Mucosa of rectum (tissue), 2 donors: Measurements from ENCODE around the gene GALNS.

Experiments
- H3K27ac ChIP-seq, 2 donors: one replicate each; pipeline ENCODE4 v1.7.0; 2013; ENCODE audit warnings: inconsistent platforms in 2 of 2, low read depth in 2 of 2, low read length in 2 of 2
- H3K27me3 ChIP-seq, 2 donors: one replicate each; pipeline ENCODE4 v1.7.0; 2013; ENCODE audit warnings: low read length in 2 of 2; ENCODE audit not compliant: control insufficient read depth in 2 of 2, insufficient read depth in 2 of 2
- H3K36me3 ChIP-seq, 2 donors: one replicate each; pipeline ENCODE4 v1.7.0; 2013; ENCODE audit warnings: low read length in 2 of 2; ENCODE audit not compliant: control insufficient read depth in 2 of 2, insufficient read depth in 2 of 2
- H3K4me1 ChIP-seq, 2 donors: one replicate each; pipeline ENCODE4 v1.7.0; 2013; ENCODE audit warnings: low read length in 2 of 2, mild to moderate bottlenecking in 1 of 2; ENCODE audit not compliant: control insufficient read depth in 2 of 2, insufficient read depth in 2 of 2
- H3K4me3 ChIP-seq, 2 donors: one replicate each; pipeline ENCODE4 v1.7.0; 2013; ENCODE audit warnings: low read length in 2 of 2
- H3K9ac ChIP-seq, 2 donors: one replicate each; pipeline ENCODE4 v1.7.0; 2013; ENCODE audit warnings: low read length in 2 of 2, low read depth in 1 of 2, mild to moderate bottlenecking in 1 of 2
- H3K9me3 ChIP-seq, 2 donors: one replicate each; pipeline ENCODE4 v1.7.0; 2013; ENCODE audit warnings: low read length in 2 of 2; ENCODE audit not compliant: control insufficient read depth in 2 of 2
- donor health status: healthy.
- donor health status: Normal muscosa, but diverticular disease.

Gene GALNS

GRCh38 chr16:88882358-88883030 is 25.7 kb upstream of the GALNS start:
- H3K4me1 ChIP-seq: peaks cover 6 to 17% of the 10 kb centered on the region in 2 donors
- H3K36me3 ChIP-seq: peaks cover 3 to 4% of the 10 kb centered on the region in 2 donors
- H3K27me3 ChIP-seq: peaks cover 0 to 7% of the 10 kb centered on the region in 2 donors
- no peaks in the 10 kb centered on the region for H3K9me3 ChIP-seq
- H3K27ac ChIP-seq: peak overlapping the region; percentile 28 to 30
- no peak overlapping the region for H3K9ac ChIP-seq
- H3K4me3 ChIP-seq: no peak overlapping the region

DNA sequence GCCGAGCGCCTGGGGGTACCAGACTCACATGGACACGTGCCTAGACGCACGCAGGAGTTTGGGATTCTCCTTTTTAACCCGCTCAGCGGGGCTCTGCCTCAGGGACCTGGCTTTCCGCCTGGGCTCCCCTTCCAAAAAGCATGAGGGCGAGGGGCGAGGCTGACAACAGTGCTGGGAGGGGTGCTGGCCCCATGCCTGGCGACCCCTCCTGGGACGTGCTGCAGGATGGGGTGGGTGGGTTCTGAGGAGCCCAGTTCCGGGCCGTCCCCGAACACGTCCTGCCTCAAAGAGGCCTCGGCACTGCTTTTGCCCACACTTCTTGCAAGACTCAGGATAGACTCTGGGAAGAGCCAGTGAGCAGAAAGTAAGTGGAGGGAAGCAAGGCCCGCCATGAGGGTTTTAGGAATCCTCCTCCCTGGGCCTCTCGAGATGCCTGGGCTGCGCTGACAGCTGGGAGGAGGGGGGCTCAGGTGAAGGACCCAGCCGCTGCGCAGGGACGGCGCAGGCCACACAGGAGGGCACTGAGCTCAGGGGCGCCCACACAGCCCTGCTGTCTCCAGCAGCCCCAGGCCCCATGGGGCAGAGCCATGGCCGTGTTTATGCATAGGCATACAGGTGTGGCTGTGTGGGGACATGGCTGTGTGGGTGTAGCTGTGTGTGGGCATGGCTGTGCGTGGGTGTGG is 25.1 kb upstream of the GALNS start:
- no peaks in the 10 kb centered on the region for H3K9me3 ChIP-seq
- H3K4me1 ChIP-seq: peaks cover 6 to 17% of the 10 kb centered on the region in 2 donors
- peaks cover 0 to 7% of the 10 kb centered on the region in 2 donors for H3K27me3 ChIP-seq
- peaks cover 3 to 4% of the 10 kb centered on the region in 2 donors for H3K36me3 ChIP-seq
- no peak overlapping the region for H3K9ac ChIP-seq
- no peak overlapping the region for H3K4me3 ChIP-seq
- no peak overlapping the region for H3K27ac ChIP-seq

DNA sequence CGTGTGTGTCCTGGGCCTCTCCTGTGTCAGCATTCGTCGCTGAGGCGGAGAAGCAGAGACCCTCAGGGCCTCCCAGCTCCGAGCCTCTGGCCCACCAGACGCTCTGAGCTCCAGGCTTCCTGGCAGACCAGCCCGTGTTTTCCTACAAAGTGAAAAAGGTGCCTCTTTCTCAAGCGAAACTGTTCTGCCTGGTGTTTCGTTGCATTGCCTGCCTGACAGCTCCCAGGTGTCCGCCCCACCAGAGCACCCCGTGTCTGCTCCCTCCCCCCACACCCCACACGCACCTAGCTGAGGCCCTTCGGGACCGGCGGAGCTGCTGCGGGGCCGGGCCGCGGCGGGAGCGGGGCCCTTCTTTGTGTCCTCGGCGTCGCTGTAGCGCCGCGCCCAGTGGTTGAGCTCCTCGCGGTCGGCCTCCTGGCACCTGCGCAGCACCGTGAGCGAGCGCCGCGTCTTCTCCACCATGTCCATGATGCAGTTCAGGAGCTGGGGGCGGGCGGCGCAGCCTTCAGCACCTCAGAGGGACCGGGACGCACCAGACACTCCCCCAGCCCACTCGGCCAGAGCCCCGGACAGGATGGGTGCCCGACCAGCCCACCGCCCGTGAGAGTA is 24.4 kb upstream of the GALNS start:
- H3K9me3 ChIP-seq: no peaks in the 10 kb centered on the region
- peaks cover 0 to 7% of the 10 kb centered on the region in 2 donors for H3K27me3 ChIP-seq
- H3K36me3 ChIP-seq: peaks cover 3 to 4% of the 10 kb centered on the region in 2 donors
- no peak overlapping the region for H3K4me3 ChIP-seq
- no peak overlapping the region for H3K27ac ChIP-seq
- peaks cover 6 to 17% of the 10 kb centered on the region in 2 donors for H3K4me1 ChIP-seq
- H3K9ac ChIP-seq: no peak overlapping the region

DNA sequence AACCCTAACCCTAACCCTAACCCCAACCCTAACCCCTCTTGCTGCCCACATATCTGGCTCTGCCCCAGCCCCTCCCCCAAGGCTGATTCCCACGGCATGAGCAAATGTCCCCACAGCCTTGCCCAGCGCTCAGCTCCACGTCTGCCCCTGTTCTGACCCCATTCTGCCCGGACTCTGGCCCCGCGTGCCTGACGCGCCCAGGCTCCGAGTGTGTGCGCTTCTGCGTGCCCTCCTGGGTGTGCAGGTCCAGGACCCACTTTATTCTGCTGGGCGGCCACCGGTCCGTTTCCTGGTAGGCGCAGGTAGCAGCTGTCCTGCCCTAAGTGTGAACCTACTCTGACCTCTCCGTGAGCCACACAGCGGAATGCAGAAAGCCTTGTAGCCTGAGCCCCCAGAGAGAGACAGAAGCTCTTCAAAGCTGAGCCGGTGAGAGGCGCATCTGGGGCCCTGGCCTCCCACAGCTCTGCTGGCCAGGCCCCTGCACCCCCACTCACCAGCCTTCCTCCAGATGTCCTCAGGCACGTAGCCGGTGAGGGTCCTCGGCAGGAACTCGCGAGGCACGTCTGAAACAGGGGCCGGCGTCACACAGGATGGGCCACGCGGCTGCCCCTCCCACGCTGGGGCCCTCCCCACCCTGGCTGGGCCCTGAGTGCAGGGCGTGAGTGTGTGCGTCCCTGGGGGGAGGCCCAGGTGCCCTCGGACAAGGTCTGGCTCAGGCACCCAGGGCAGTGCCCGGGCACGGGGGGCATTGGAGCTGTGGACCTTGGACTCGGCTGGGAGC is 23.7 kb upstream of the GALNS start:
- Histone ChIP-seq H3K36me3 (peaks cover 3 to 4% of the 10 kb centered on the region in 2 donors), H3K27ac (no peak overlapping the region), H3K4me1 (peaks cover 6 to 17% of the 10 kb centered on the region in 2 donors), H3K9ac (no peak overlapping the region), H3K4me3 (no peak overlapping the region), H3K27me3 (peaks cover 0 to 7% of the 10 kb centered on the region in 2 donors), H3K9me3 (no peaks in the 10 kb centered on the region)

DNA sequence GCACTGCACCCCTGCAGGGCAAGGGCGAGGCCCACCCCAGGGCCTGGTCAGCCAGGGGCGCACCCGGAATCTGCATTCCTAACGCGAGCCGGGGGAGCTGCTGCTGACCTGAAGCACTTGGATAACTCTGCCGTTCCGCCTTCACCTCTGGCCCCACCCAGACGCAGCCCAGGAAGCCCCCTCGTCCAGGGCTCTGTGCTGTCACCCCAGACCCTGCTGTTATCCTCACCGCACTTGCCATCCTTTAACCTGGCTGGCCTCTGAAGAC is 23.0 kb upstream of the GALNS start:
- peaks cover 0 to 7% of the 10 kb centered on the region in 2 donors for H3K27me3 ChIP-seq
- peaks cover 3 to 4% of the 10 kb centered on the region in 2 donors for H3K36me3 ChIP-seq
- H3K9me3 ChIP-seq: no peaks in the 10 kb centered on the region
- H3K4me3 ChIP-seq: no peak overlapping the region
- no peak overlapping the region for H3K9ac ChIP-seq
- peaks cover 6 to 17% of the 10 kb centered on the region in 2 donors for H3K4me1 ChIP-seq
- H3K27ac ChIP-seq: no peak overlapping the region

GRCh38 chr16:88878967-88879787 is 22.4 kb upstream of the GALNS start:
- Histone ChIP-seq H3K9me3 (no peaks in the 10 kb centered on the region), H3K36me3 (peaks cover 3 to 4% of the 10 kb centered on the region in 2 donors)

GRCh38 chr16:88878356-88878755 is 21.6 kb upstream of the GALNS start:
- Histone ChIP-seq H3K9me3 (no peaks in the 10 kb centered on the region), H3K9ac (no peak overlapping the region), H3K4me3 (no peak overlapping the region), H3K4me1 (peaks cover 6 to 17% of the 10 kb centered on the region in 2 donors), H3K36me3 (peaks cover 3 to 4% of the 10 kb centered on the region in 2 donors), H3K27ac (no peak overlapping the region), H3K27me3 (peaks cover 0 to 7% of the 10 kb centered on the region in 2 donors)

More at GRCh38 chr16:88878967-88879787, 22.4 kb upstream of the GALNS start:
- H3K27ac ChIP-seq: no peak overlapping the region
- H3K9ac ChIP-seq: no peak overlapping the region
- no peak overlapping the region for H3K4me3 ChIP-seq
- H3K27me3 ChIP-seq: peaks cover 0 to 7% of the 10 kb centered on the region in 2 donors
- peaks cover 6 to 17% of the 10 kb centered on the region in 2 donors for H3K4me1 ChIP-seq

DNA sequence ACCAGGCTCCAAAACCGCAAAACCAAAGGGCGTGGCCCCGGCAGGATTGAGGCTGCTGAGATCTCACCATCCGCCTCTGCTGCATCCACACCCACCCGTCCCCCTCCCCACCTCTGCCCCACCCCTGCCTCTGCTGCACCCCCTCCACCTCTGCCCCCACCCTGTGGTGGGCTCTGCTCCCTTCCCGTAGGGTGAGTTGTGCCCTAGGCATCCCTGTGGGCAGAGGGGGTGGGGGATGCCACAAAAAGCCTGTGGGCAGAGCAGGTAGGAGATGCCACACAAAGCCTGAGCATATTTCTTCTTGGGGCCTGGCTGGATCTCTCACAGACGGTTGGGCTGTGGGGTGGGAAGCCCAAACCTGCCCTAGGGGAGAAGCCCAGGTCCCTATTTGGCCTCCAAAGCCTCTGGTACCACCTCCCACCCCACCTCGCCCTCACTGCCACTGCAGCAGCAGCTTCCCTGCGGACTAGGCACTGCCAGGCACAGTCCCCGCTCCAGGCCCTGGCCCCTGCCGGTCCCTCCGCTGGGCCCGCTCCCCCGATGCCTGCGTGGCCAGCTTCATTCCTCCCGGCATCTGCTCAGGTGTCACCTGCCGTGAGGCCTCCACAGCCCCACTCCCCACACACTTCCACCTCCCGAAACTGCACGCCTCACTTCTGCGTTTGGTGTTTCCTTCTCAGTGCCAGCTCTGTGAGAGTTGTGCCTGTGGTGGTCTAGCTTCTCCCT is 21.0 kb upstream of the GALNS start:
- H3K27me3 ChIP-seq: peaks cover 0 to 7% of the 10 kb centered on the region in 2 donors
- peaks cover 6 to 17% of the 10 kb centered on the region in 2 donors for H3K4me1 ChIP-seq
- peaks cover 3 to 4% of the 10 kb centered on the region in 2 donors for H3K36me3 ChIP-seq
- no peak overlapping the region for H3K27ac ChIP-seq
- H3K9me3 ChIP-seq: no peaks in the 10 kb centered on the region
- no peak overlapping the region for H3K9ac ChIP-seq
- no peak overlapping the region for H3K4me3 ChIP-seq

- Histone ChIP-seq H3K27me3 (peaks cover 0 to 7% of the 10 kb centered on the region in 2 donors), H3K4me3 (no peak overlapping the region), H3K4me1 (peaks cover 6 to 13% of the 10 kb centered on the region in 2 donors), H3K36me3 (peaks cover 3 to 4% of the 10 kb centered on the region in 2 donors), H3K9me3 (no peaks in the 10 kb centered on the region), H3K9ac (no peak overlapping the region), H3K27ac (no peak overlapping the region)
Observed at GRCh38 chr16:88876942-88877526, 20.3 kb upstream of the GALNS start.
